Upper lobe of left lung (tissue), 6 donors: ENCODE data around the gene GET3. TPM values are rescaled to one million over a fixed set of nuclear protein-coding genes. Genes with fewer than 3 reads are reported as not detected.
A peak's percentile ranks its signal among the peaks of the same experiment; 100 is the strongest.
"Not testable (repeated sequence)": the region's sequence is repeated elsewhere in the genome, so short reads cannot be mapped to it uniquely, and the experiment has no call there.

Experiments
- ATAC-seq, 2 donors: fragments of 200-7000 bp; cut with Tn5 transposase; one replicate each; pipeline ENCODE4 v1.9.1; 2022; ENCODE audit warnings: mild to moderate bottlenecking in 2 of 2, moderate library complexity in 2 of 2; ENCODE audit not compliant: low FRiP score in 2 of 2
- DNase-seq, 2 donors: peaks; one replicate each; pipeline ENCODE4 v3.0.0-alpha.2; 2019 to 2020
- H3K27ac ChIP-seq, 4 donors: fragments of 200-600 bp; sonication (generic); one replicate each; pipeline ENCODE4 v1.5.1; 2016 to 2019
- H3K27me3 ChIP-seq, 4 donors: fragments of 200-600 bp; sonication (generic); one replicate each; pipeline ENCODE4 v1.5.1; 2017 to 2019
- H3K36me3 ChIP-seq, 4 donors: fragments of 200-600 bp; sonication (generic); one replicate each; pipeline ENCODE4 v1.5.1; 2016 to 2019
- H3K4me1 ChIP-seq, 4 donors: fragments of 200-600 bp; sonication (generic); one replicate each; pipeline ENCODE4 v1.5.1; 2018 to 2019
- H3K4me3 ChIP-seq, 4 donors: fragments of 200-600 bp; sonication (generic); one replicate each; pipeline ENCODE4 v1.5.1; 2017 to 2019; ENCODE audit warnings: mild to moderate bottlenecking in 2 of 4, moderate library complexity in 1 of 4
- H3K9me3 ChIP-seq, 4 donors: fragments of 200-600 bp; sonication (generic); one replicate each; pipeline ENCODE4 v1.5.1; 2018 to 2019
- CTCF ChIP-seq, 6 experiments: fragments of 450-650 bp in 4 of 6; fragments of 200-600 bp in 2 of 6; sonication (generic) in 2 of 6; IDR thresholded peaks; one replicate each; pipeline ENCODE4 v1.5.1; 2016 to 2019; ENCODE audit warnings: antibody characterized with exemption in 6 of 6
- EP300 ChIP-seq, 4 donors: sonication (generic); formaldehyde crosslinking; IDR thresholded peaks; one replicate each; pipeline ENCODE4 v1.5.1; 2017; ENCODE audit warnings: antibody characterized with exemption in 4 of 4, control low read depth in 2 of 4
- POLR2A ChIP-seq, 4 donors: fragments of 450-650 bp; IDR thresholded peaks; one replicate each; pipeline ENCODE4 v1.5.1; 2016 to 2017; ENCODE audit warnings: antibody characterized with exemption in 4 of 4, mild to moderate bottlenecking in 2 of 4
- POLR2AphosphoS5 ChIP-seq, 2 donors: sonication (generic); formaldehyde crosslinking; IDR thresholded peaks; one replicate each; pipeline ENCODE4 v1.5.1; 2017; ENCODE audit warnings: antibody characterized with exemption in 2 of 2
- WGBS, 2 donors: methylation state at CpG; one replicate each; pipeline ENCODE4 v1.1.5; 2017 to 2018; 5-methylcytosine and 5-hydroxymethylcytosine counted together
- total RNA-seq, 6 donors: library from RNA; depleted of rRNA in 4 of 6; stranded (reverse); fragments of >200 nt in 4 of 6; gene quantifications; one replicate each; pipeline versions ENCODE4 v1.1.0 to v1.2.1, GENCODE V29; 2016 to 2021
- donor health status: DM: no; HTN: no; CAD: no; lungs with moderate emphysema.
- donor health status: DM: no; HTN: yes; CAD: no; lungs with severe emphysema.

GET3 gene
- total RNA-seq, 6 donors from 2014 or later = 14.7 to 71.7 (median 49.8) TPM

- TF ChIP-seq CTCF (IDR thresholded peaks at IDR 0.05) (peak in 2 of 6 experiments; percentile 13 to 14), POLR2AphosphoS5 (IDR thresholded peaks at IDR 0.05) (peak; percentile 94 to 98), EP300 (IDR thresholded peaks at IDR 0.05) (peak in 1 of 4 donors; percentile 33), POLR2A (IDR thresholded peaks at IDR 0.05) (peak in 2 of 4 donors; percentile 25 to 77)
- H3K9me3 ChIP-seq = no peaks in the 10 kb centered on the region
- DNase-seq (peak; percentile 95), ATAC-seq (peak; percentile 85 to 97)
- peak within 1 kb of the TSS; percentile 82 to 93 (median 87) for H3K27ac ChIP-seq
- H3K36me3 ChIP-seq = peaks cover 10 to 33% (median 15%) of the 10 kb centered on the region in 4 donors
- H3K27me3 ChIP-seq = no peaks in the 10 kb centered on the region
- H3K4me1 ChIP-seq = peaks cover 12 to 30% (median 14%) of the 10 kb centered on the region in 4 donors
- peak within 1 kb of the TSS; percentile 62 to 94 (median 78) for H3K4me3 ChIP-seq
- WGBS, 2 donors = 10 to 12% methylated on average over 29 to 35 of the region's 59 CpGs
Observed at GRCh38 chr19:12696366-12697335, 40.6 kb upstream of the GET3 start, which contains the start of gene FBXW9. FBXW9 (minus strand) TSS chr19:12696631; CDS start chr19:12696581, 50 bp downstream.

- Histone ChIP-seq H3K27ac (peak overlapping the region in 1 of 4 donors; percentile 88), H3K36me3 (peaks cover 12 to 41% (median 23%) of the 10 kb centered on the region in 4 donors), H3K4me1 (peaks cover 12 to 30% (median 14%) of the 10 kb centered on the region in 4 donors)
- H3K4me3 ChIP-seq, ATAC-seq, H3K9me3 ChIP-seq, H3K27me3 ChIP-seq, DNase-seq: not testable (repeated sequence)
- 93 to 96% methylated on average over 22 of the region's 22 CpGs for WGBS, 2 donors
Observed at GRCh38 chr19:12697425-12697824, 39.9 kb upstream of the GET3 start.

- H3K27ac ChIP-seq = no peak overlapping the region
- H3K27me3 ChIP-seq = no peaks in the 10 kb centered on the region
- H3K9me3 ChIP-seq = no peaks in the 10 kb centered on the region
- no peak for TF ChIP-seq POLR2AphosphoS5 (IDR thresholded peaks at IDR 0.05)
- no peak for TF ChIP-seq EP300 (IDR thresholded peaks at IDR 0.05)
- no peak for TF ChIP-seq CTCF (IDR thresholded peaks at IDR 0.05)
- TF ChIP-seq POLR2A (IDR thresholded peaks at IDR 0.05) = no peak
- 79 to 80% methylated on average over 6 of the region's 6 CpGs for WGBS, 2 donors
- DNase-seq (no peak), ATAC-seq (no peak)
- H3K4me1 ChIP-seq = peaks cover 12 to 30% (median 14%) of the 10 kb centered on the region in 4 donors
- peaks cover 16 to 48% (median 30%) of the 10 kb centered on the region in 4 donors for H3K36me3 ChIP-seq
- H3K4me3 ChIP-seq = no peak overlapping the region
Observed at GRCh38 chr19:12698138-12698537, 39.2 kb upstream of the GET3 start.

- H3K9me3 ChIP-seq = no peaks in the 10 kb centered on the region
- no peak overlapping the region for H3K4me3 ChIP-seq
- peaks cover 0 to 9% (median 5%) of the 10 kb centered on the region in 4 donors for H3K4me1 ChIP-seq
- peaks cover 38 to 84% (median 64%) of the 10 kb centered on the region in 4 donors for H3K36me3 ChIP-seq
- ATAC-seq = no peak
- DNase-seq = no peak
- H3K27me3 ChIP-seq = no peaks in the 10 kb centered on the region
- TF ChIP-seq POLR2AphosphoS5 (IDR thresholded peaks at IDR 0.05) = no peak
- no peak for TF ChIP-seq EP300 (IDR thresholded peaks at IDR 0.05)
- TF ChIP-seq POLR2A (IDR thresholded peaks at IDR 0.05) = no peak
- no peak for TF ChIP-seq CTCF (IDR thresholded peaks at IDR 0.05)
- WGBS, 2 donors = 93 to 97% methylated on average over 8 to 20 of the region's 33 CpGs
- H3K27ac ChIP-seq = no peak overlapping the region
Observed at GRCh38 chr19:12701596-12702282, 35.6 kb upstream of the GET3 start.

- peaks cover 38 to 97% (median 72%) of the 10 kb centered on the region in 4 donors for H3K36me3 ChIP-seq
- H3K27me3 ChIP-seq = no peaks in the 10 kb centered on the region
- WGBS, 2 donors = 79 to 87% methylated on average over 7 to 9 of the region's 9 CpGs
- ATAC-seq = no peak
- H3K27ac ChIP-seq = no peak overlapping the region
- TF ChIP-seq POLR2AphosphoS5 (IDR thresholded peaks at IDR 0.05) = no peak
- no peak for TF ChIP-seq EP300 (IDR thresholded peaks at IDR 0.05)
- TF ChIP-seq POLR2A (IDR thresholded peaks at IDR 0.05) = no peak
- no peak for TF ChIP-seq CTCF (IDR thresholded peaks at IDR 0.05)
- H3K9me3 ChIP-seq = no peaks in the 10 kb centered on the region
- DNase-seq = no peak
- no peak overlapping the region for H3K4me3 ChIP-seq
- H3K4me1 ChIP-seq = no peaks in the 10 kb centered on the region
Observed at GRCh38 chr19:12703046-12703445, 34.3 kb upstream of the GET3 start.
